Non-pigmented ciliary epithelial cell (primary cell): ENCODE data around the gene TPGS1.
"Not testable (repeated sequence)": the region's sequence is repeated elsewhere in the genome, so short reads cannot be mapped to it uniquely, and the experiment has no call there.

ENCODE experiments used
- DNase-seq: peaks from one replicate; pipeline ENCODE4 v3.0.0-alpha.2; 2010; ENCODE audit warnings: low read depth

TPGS1 gene

DNA sequence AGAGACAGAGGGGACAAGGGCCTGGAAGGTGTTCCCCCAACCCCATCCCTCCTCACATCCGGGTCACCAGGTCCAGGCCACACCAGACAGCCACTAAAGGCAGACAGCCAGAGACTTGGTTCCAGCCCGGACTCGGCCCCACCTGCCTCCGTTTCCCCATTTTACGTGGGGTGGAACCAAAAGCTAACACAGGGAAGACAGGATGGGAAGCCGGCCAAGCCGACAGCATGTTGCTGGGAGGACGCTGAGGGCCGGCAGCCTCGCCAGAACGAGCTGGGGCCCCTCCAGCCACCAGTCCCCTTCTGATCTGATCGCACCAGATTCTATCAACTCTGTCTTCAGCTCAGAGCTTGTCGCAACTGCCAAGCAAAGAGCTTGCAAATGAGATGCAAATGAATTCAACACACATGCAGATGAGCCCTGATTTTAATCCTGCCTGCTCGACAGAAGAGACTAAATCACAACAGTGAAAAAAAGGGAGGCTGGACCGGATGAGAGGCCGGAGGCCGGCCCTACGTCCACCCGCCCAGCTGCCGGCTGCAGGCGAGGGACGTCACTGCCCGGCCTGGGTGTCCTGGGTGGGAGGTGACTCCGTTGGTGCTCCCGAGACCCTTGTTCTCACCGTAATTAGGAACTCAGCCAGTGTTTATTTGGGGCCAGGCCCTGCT is 28.9 kb upstream of the TPGS1 start:
- no peak for DNase-seq

DNA sequence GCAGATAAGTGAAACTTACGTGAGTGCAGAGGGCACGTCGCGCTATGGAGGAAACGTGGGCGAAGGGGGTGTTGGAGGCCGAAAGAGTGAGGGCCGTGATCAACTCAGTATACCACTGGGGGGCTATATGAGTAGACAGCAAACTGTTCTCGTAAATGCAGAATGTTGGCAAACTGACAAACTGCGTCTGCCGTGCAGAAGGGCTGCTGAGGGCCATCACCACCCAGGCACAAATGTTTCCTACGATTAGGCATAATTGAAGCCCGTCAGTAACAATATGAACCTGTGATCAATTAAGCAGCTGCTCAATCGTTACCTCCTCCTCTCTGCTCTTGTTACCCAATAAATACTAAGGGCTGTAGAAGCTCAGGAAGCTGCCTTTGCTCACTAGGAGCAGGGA is 28.3 kb upstream of the TPGS1 start:
- no peak for DNase-seq

DNA sequence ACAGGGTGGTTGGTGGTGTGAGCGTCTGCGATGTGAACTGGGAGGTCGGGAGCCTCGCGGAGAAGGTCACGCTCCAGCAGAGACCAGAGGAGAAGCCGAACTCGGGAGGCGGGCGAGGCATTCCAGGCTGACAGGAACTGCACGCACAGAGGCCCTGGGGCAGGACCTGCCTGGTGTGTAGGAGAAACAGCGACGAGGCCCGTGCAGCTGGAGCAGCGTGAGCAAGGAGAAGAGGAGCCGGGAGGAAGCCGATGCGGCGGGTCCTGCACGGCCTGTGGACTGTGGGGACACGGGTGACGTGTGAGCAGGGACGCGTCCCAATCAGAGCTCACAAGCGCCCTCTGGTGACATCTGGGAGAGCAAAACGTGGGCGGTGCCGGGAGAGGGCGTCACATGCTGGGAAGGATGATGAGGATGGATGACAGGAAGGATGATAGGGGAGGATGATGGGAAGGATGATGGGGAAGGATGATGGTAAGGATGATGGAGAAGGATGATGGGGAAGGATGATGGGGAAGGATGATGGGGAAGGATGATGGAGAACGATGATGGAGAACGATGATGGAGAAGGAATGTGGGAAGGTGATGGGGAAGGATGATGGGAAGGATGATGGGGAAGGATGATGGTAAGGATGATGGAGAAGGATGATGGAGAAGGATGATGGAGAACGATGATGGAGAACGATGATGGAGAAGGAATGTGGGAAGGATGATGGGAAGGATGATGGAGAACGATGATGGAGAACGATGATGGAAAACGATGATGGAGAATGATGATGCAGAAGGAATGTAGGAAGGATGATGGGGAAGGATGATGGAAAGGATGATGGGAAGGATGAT is 27.1 kb upstream of the TPGS1 start:
- DNase-seq = no peak

DNA sequence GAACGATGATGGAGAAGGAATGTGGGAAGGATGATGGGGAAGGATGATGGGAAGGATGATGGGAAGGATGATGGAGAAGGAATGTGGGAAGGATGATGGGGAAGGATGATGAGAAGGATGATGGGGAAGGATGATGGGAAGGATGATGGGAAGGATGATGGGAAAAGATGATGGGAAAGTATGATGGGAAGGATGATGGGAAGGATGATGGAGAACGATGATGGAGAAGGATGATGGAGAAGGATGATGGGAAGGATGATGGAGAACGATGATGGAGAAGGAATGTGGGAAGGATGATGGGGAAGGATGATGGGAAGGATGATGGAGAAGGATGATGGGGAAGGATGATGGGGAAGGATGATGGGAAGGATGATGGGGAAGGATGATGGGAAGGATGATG is 26.2 kb upstream of the TPGS1 start:
- not testable (repeated sequence) for DNase-seq

DNA sequence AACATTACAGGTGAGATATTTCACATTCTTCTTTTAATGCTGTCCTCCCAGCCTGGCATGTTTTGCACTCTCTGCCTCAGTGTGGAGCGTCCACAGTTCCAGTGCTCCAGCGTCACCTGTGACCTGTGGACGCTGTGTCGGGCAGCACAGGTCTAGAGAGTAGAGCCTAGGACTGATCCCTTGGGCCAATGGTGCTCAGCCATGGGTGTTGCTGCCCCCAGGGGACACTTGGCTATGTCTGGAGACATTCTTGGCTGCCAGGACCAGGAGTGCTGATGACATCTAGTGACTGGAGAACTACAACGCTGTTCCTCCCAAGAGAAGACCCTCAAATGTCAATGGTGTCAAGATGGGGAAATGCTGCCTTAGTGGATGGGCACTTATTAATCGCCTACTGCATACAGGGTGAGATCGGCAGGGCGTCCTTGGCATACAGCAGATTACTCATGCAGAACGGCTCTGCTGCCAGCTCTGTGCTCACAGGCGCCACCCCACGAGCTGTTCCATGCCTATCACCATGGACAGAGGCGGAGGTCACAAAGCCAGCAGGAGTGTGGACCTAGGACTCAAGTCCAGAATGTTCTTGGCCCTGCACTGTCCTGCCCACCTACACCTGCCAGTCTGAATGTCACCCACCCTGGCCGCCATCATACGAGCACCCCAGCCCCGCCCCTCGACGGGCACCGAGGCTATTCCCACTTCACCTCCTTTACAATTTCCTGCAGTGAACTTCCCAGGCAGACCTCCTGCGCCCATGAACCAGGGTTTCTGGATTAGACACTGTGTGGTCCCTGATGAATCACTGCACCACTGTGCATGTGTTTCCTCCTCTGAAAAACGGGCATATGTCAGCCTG is 24.9 kb upstream of the TPGS1 start:
- no peak for DNase-seq

DNA sequence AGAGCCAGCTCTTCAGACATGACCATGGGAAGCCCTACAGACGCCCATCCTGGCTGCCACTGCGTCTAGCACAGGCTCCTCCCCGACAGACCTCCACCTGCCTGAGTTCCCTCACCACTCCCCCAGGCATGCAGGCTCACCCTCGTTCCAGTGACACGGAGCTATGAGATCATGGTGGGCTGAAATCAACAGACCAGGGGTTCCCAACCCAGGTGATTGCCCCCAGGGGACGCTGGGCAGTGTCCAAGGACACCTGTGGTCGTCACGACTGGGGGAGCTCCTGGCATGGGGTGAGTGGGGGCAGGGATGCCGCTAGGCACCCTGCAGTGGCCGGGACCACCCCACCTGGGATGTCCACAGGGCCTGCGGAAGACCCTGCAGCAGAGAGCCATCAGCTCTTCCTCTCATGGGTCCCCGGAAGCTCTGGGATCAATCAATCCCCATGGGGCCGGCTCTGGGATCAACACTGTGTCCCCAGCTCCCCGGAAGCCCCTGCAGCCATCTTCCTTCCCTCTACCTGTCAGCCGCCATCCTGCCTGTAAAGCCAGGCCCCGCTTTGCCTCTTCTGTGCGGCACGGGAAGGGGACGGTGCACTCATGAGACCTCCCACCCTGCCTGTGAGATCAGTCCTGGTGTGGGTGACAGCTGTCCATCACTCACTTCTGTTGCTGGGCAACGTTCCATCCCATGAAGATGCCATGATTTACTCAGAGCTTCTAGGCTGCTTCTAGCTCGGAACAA is 23.8 kb upstream of the TPGS1 start:
- DNase-seq = no peak

DNA sequence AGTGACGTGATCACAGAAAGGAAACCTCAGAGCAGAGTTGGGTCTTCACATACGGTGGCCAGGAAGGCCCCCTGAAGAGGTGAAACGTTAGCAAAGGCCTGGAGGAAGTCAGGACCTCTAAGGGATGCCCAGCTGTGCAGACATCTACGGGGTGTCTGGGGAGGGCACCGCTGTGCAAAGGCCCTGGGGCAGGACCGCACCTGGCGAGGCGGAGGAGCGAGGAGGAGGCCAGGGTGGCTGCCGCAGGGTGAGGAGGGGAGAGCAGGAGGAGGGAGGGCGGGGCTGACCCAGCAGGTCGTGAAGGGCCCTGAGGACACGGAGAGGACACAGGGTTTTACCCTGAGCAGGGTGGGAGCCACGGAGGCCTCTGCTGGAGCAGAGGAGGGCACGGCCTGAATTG is 22.8 kb upstream of the TPGS1 start:
- DNase-seq = no peak

DNA sequence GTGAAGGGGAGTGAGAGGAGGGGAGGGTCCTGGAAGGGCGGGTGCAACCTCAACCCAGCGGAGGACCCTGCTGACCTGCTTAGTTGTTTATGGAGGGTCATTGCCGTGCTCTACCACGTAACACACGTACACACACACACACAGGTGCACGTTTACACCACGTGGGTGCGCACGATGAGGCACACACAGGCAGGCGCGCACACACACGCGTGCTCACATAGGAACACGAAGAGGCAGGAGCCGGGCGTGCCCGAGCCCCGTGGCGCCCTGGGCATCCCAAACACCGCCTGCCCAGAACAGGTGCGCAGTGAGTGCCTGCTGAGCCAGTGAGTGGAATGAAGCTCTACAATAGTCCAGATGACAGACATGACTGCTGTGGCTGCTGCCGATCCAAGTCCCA is 22.2 kb upstream of the TPGS1 start:
- DNase-seq = no peak

DNA sequence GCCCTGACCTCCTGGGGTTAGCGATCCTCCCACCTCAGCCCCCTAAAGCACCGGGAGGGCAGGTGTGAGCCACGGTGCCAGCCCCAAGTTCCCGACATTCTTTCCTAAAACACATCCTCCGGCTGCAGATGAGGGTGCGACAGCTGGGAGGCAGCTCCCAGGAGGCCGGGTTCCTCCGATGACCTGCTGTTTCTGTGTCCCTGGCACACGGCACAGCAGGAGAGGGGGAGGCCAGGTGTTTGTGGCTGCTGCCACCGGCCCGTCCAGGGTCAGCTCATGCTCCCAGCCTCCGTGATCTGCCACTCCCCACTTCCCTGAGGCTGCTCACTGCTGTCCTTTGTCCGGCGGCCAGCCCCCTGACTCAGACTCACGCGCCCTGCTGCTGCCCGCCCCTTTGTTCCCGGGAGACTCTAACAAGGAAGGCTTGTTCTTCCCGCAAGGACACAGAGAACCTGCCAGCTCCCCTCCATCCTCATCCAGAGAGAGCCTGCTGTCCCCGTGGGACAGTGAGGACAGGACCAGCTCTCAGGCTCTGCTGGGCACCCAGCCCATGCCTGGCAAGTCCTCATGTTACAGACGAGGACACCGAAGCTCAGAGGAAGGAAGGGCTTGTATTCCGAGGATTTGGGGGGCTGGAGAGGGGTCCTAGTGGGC is 21.6 kb upstream of the TPGS1 start:
- no peak for DNase-seq

DNA sequence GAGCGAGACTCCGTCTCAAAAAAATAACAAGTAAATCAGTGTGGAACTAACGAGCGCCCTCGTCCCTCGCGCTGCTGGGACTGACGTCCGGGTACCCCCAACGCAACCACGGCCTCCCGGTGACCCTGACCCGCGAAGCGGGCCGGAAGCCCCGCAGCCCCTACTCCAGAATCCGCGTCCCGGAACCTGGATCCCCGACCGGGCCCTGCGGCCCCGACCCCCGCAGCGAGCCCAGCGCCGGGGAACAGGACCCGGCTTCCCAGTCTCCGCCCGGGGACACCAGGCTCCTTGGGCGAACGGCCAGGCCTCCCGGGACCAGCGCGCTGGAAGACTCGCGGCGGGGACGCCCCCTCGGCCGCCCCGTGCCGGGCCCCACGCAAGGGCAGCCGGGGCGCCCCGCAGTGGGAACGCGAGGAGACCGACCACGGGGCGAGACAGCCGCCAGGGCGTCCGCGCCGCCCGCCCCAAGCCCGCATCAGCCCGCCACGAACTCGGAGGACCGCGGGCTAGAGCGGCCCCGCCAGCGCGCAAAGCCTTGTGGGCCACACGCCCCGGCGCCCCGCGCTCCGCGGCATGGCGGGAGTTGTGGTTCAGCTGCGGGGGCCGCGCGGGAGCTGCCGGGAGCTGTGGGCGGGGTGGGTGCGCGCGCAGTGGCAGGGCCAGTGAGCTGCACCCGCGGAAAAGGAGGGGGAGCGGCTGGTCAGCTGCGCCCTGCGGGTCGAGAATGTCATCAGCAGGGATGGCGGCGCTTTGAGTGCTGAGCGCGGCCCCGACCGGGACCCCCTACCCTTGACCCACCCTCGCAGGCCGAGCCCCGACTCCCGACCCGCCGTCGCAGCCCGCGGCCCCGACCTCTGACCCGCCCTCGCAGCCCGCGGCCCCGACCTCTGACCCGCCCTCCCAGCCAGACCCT is 18.5 kb upstream of the TPGS1 start:
- DNase-seq = peak; percentile 53

DNA sequence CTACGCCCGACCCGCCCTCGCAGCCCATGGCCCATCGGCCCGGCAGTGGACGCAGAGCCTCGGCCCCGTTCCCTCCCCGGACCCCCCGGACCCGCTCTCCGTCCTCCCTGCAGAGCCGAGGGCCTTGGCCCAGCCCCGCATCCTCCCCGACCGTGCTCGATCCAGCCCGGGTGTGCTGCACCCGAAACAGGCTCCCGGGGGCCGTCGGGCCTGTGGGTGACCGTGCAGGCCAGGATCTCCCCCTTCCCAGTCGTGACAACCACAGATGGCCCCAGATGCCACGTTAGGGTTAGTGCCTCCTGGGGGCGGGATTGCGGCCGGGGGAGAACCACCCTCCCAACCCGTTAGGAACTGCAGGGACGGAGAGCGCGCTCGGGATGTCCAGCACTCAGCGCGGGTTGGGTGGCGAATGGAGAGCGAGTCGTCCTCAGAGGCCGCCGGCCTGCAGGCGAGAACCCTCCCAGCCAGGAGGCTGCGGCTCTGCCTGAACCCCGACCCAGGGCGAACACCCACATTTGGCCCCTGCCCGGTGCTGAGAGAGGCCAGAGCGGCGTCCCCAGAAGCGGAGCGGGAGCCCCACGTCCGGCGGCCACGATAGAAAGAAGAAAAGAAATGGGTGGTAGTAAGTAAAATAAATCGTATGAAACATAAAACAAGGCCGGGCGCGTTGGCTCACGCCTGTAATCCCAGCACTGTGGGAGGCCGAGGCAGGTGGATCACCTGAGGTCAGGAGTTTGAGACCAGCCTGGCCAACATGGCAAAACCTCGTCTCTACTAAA is 17.7 kb upstream of the TPGS1 start:
- no peak for DNase-seq

DNA sequence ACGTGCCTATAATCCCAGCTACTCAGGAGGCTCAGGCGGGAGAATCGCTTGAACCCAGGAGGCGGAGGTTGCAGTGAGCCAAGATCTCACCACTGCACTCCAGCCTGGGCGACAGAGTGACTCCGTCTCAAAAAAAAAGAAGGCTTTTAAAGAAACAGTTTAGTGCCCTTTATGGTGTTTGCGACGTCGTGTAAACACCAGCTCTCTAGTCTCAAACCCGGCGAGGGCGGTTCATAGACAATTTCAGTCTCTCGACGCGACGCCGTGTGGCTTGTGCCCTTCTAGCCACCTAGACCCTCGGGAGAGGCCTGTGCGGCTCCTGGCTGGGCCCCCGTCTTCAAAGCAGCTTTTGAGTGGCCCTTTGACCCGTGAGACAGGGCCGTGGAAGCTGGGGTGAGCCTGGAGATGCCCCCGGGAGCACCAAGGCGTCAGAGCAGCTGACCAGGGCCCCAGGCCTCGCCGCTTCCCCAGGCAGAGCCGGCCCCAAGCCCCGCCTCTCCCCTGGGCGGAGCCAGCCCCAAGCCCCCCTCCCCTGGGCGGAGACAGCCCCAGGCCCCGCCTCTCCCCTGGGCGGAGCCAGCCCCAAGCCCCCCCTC is 16.1 kb upstream of the TPGS1 start:
- no peak for DNase-seq

DNA sequence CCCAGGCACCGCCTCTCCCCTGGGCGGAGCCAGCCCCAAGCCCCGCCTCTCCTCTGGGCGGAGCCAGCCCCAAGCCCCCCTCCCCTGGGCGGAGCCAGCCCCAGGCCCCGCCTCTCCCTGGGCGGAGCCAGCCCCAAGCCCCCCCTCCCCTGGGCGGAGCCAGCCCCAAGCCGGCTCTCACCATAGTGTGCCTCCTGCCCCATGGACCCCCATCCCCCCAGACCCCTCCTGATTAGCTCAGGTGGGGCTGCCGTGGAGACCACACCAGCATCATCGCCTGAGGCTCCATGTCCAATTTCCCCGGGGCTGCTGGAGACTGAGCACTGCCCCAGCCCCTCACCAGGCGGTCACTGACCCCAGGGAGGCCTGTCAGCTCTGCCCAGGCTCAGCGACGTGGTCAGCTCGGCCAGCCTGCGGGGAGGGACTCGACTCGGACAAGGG is 15.2 kb upstream of the TPGS1 start:
- DNase-seq = no peak

DNA sequence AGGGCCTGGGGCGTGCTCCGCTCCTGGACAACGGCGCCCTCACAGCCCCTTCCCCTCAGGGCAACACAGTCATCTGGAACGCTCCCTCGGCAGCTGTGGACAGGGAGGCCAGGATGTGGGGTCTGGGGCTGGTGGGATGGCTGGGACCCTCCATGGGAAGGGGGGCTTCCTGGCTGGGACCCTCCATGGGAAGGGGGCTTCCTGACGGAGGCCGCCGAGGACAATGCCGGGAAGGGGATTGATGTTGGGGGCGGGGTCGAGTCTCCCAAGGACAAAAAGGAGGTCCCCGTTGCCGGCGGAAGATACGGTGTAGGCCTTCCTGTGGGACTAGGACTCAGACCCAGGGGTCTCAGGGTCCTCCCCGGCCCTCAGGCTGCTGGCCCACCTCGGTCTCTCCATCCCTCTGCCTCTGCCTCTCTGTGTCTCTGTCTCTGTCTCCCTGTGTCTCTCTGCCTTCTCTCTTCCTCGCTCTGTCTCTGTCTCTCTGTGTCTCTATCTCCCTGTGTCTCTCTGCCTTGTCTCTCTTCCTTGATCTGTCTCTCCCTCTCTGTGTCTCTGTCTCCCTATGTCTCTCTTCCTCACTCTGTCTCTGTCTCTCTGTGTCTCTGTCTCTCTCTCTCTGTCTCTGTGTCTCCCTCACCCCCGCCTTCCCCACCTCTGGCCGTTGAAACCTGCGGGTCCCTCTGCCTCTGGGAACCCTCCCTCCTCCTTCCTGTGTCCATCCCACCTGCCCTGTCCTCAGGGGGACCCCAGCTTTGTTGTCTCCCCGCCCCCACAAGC is 13.7 kb upstream of the TPGS1 start:
- DNase-seq = no peak

DNA sequence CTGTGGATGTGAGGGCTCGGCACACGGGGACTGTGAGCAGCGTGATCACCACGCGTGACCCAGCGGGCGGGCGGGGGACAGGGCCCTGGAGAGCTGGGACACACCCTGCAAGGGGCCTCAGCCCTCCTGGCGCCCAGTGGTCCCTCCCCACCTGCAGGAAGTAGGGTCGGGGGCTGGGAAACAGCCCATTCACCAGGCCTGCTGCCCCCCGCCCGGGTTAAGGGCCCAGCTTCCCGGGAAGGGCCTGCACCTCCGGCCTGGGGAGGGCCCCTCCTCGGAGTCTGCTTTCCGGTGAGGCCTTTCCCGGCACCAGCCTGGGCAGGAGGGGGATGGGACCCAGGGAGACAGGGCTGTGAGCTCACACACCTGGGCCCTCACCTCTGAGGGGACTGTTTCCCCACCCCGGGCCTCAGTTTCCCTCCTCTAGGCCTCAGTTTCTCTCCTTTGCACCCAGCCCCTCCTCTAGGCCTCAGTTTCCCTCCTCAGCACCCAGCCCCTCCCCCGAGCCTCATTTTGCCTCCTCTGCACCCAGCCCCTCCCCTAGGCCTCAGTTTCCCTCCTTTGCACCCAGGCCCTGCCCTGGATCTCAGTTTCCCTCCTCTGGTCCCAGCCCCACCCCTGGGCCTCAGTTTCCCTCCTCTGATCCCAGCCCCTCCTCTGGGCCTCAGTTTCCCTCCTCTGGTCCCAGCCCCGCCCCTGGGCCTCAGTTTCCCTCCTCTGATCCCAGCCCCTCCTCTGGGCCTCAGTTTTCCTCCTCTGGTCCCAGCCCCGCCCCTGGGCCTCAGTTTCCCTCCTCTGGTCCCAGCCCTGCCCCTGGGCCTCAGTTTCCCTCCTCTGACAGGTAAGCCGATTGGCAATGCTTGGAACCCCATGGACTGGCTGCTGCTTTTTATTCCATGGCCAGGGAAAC is 12.9 kb upstream of the TPGS1 start:
- DNase-seq = no peak

DNA sequence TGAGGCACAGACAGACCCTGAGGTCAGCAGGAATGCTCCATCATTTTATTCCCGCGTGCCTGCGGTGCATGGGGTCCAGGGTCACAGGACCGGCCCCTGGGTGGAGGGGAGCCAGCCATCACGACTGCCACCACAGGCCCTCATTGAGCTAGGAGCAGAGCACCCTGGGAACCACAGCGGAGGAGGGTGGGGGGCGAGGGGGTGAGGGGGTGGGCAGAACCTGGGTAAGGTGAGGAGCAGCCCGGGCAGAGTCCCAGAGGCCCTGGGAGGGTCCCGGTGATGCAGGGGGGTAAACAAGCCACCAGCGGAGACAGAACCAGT is 12.3 kb upstream of the TPGS1 start:
- no peak for DNase-seq

DNA sequence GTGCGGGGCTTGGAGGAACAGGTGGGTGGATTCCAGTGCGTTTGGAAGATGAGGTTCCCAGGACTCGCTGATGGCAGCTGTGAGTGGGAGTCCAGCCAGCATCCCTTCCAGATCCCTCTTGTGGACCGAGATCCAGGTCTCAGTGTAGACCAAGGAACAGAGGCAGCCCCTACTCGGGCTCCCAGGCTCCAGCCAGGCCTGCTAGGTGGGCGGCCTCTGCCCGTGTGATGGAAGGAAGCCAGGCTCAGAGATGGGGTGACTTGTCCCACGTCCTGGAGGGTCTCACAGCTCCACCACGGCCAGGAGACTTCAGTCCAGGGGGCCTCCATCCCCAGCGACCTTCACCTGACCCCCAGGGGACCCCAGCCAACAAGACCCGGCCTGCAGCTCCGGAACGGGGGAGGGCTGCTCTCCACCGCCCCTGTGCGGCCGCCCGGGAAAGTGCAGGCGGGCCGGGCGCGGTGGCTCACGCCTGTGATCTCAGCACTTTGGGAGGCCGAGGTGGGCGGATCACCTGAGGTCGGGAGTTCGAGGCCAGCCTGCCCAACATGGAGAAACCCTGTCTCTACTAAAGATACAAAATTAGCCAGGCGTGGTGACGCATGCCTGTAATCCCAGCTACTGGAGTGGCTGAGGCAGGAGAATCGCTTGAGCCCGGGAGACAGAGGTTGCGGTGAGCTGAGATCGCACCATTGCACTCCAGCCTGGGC is 11.7 kb upstream of the TPGS1 start:
- DNase-seq = no peak
